Activated T-cell treated with anti-CD3 and anti-CD28 coated beads, Interleukin-2, amount 50 U/mL, for 4 hours (primary cell): Measurements from ENCODE around the gene HLA-DQB1. TPM values are rescaled to one million over a fixed set of nuclear protein-coding genes. Genes with fewer than 3 reads are reported as not detected.
"Not testable (repeated sequence)": the region's sequence is repeated elsewhere in the genome, so short reads cannot be mapped to it uniquely, and the experiment has no call there.

Source experiments
- ATAC-seq, 2 donors: fragments of 200-7000 bp; cut with Tn5 transposase; one replicate each; pipeline ENCODE4 v1.10.0; 2021
- DNase-seq: peaks from one replicate; pipeline ENCODE4 v3.0.0-alpha.2; 2020
- H3K27me3 Mint-ChIP-seq: one replicate; pipeline ENCODE4 v1.8.0; 2021; ENCODE audit warnings: low read depth, mixed read lengths
- H3K36me3 Mint-ChIP-seq: one replicate; pipeline ENCODE4 v1.8.0; 2022; ENCODE audit warnings: mixed read lengths; ENCODE audit not compliant: insufficient read depth
- H3K4me1 Mint-ChIP-seq: one replicate; pipeline ENCODE4 v1.8.0; 2021; ENCODE audit warnings: low read depth, mixed read lengths
- H3K4me3 Mint-ChIP-seq: one replicate; pipeline ENCODE4 v1.8.0; 2021; ENCODE audit warnings: mild to moderate bottlenecking, moderate library complexity, mixed read lengths
- H3K9me3 Mint-ChIP-seq: one replicate; pipeline ENCODE4 v1.8.0; 2021; ENCODE audit warnings: mixed read lengths
- total RNA-seq, 3 donors: library from RNA; stranded (reverse); gene quantifications; one replicate each; pipeline ENCODE4 v1.2.1, GENCODE V29; 2021

HLA-DQB1 gene
- total RNA-seq, 3 donors from 2014 or later: 3.8 to 12.5 (median 6.2) TPM

DNA sequence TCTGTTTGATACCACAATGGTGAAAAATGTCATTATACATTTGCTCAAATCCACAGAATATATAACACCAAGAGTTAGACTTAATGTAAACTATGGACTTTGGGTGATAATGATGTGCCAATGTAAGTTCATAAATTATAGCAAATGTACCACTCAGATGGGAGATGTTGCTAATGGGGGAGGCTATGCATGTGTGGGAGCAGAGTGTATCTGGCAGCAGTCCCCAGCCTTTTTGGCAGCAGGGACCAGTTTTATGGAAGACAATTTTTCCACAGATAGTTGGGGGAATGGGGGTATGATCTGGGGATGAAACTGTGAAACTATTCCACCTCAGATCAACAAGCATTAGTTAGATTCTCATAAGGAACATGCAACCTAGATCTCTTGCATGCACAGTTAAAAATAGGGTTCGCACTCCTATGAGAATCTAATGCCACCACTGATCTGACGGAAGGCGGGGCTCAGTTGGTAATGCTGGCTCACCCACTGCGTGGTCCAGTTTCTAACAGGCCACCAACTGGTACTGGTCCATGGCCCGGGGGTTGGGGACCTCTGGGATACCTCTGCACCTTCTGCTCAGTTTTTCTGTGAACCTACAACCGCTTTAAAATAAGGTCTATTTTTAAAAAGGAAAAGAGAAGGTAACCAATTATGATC, 21.3 kb downstream of the HLA-DQB1 start:
- no peak for ATAC-seq
- no peaks in the 10 kb centered on the region for H3K9me3 Mint-ChIP-seq
- H3K27me3 Mint-ChIP-seq: no peaks in the 10 kb centered on the region
- no peak overlapping the region for H3K4me3 Mint-ChIP-seq
- H3K36me3 Mint-ChIP-seq: no peaks in the 10 kb centered on the region
- DNase-seq: no peak
- peaks cover 22% of the 10 kb centered on the region for H3K4me1 Mint-ChIP-seq

DNA sequence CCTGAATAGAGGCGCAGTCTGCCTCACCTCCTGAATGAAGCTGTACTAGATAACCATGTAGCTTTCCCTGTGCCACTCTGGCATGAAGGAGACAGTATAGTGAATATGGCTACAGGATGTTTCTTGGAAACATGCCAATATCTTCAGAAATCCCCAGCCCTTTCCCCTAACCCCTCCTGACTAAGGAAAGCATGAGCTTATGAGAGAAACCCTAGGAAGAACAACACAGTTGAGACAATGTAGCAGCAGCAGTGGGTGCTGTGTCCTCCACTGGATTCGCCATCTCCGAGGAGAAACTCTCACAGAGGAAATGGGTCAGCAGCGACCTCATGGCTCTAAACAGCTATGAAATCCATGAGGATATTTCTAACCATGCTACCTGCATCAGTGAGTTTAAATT, 22.6 kb downstream of the HLA-DQB1 start:
- no peaks in the 10 kb centered on the region for H3K27me3 Mint-ChIP-seq
- no peak for DNase-seq
- no peak for ATAC-seq
- H3K4me1 Mint-ChIP-seq: peaks cover 22% of the 10 kb centered on the region
- no peak overlapping the region for H3K4me3 Mint-ChIP-seq
- H3K9me3 Mint-ChIP-seq: no peaks in the 10 kb centered on the region
- no peaks in the 10 kb centered on the region for H3K36me3 Mint-ChIP-seq

DNA sequence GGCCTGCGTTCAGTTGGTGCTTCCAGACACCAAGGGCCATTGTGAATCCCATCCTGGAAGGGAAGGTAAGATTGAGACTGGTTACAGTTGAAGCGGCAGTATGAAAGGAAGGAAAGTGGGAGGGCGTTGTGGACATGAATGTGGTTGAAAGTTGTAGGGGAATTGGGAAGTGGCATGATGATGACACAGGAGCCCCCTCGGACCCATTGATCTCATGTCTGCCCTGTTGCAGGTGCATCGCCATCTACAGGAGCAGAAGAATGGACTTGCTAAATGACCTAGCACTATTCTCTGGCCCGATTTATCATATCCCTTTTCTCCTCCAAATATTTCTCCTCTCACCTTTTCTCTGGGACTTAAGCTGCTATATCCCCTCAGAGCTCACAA, 23.7 kb downstream of the HLA-DQB1 start:
- Mint-ChIP-seq H3K4me1 (peaks cover 22% of the 10 kb centered on the region), H3K27me3 (no peaks in the 10 kb centered on the region)

DNA sequence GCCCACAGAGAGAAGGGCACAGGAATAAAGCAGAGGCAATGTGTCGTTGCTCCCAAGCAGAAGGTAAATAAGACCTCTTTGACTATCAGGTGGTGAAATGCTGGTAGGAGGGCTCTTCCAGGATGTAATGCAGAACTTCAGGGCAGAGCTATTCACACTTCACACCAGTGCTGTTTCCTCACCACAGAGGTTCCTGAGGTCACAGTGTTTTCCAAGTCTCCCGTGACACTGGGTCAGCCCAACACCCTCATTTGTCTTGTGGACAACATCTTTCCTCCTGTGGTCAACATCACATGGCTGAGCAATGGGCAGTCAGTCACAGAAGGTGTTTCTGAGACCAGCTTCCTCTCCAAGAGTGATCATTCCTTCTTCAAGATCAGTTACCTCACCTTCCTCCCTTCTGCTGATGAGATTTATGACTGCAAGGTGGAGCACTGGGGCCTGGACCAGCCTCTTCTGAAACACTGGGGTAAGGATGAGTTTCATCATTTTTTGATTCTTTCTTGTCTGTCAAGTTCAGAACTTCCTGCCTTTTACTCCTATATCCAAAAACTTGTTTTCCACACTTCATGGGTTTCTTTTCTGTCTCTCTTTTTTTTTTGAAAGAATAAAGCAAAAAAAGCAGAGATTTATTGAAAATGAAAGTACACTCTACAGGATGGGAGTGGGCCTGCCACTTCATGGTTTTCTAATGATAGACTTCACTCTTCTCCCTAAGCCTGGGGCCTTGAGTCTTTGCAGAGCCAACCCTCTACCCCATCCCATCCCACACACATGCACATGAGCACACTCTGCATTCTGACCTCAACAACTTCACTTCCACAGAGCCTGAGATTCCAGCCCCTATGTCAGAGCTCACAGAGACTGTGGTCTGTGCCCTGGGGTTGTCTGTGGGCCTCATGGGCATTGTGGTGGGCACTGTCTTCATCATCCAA, 24.4 kb downstream of the HLA-DQB1 start:
- not testable (repeated sequence) for H3K36me3 Mint-ChIP-seq, ATAC-seq, H3K9me3 Mint-ChIP-seq, H3K4me3 Mint-ChIP-seq, H3K27me3 Mint-ChIP-seq, DNase-seq
- peaks cover 22% of the 10 kb centered on the region for H3K4me1 Mint-ChIP-seq

More for the DNA sequence above, 23.7 kb downstream of the HLA-DQB1 start:
- no peaks in the 10 kb centered on the region for H3K36me3 Mint-ChIP-seq
- DNase-seq: no peak
- no peak for ATAC-seq
- H3K4me3 Mint-ChIP-seq: no peak overlapping the region
- no peaks in the 10 kb centered on the region for H3K9me3 Mint-ChIP-seq

GRCh38 chr6:32641122-32641521, 25.3 kb downstream of the HLA-DQB1 start:
- Mint-ChIP-seq H3K36me3 (no peaks in the 10 kb centered on the region), H3K4me3 (no peak overlapping the region), H3K4me1 (peaks cover 22% of the 10 kb centered on the region), H3K27me3 (no peaks in the 10 kb centered on the region), H3K9me3 (no peaks in the 10 kb centered on the region)
- DNase-seq (no peak), ATAC-seq (no peak)

GRCh38 chr6:32639440-32640394, 26.7 kb downstream of the HLA-DQB1 start:
- no peak for DNase-seq
- H3K4me3 Mint-ChIP-seq: peak overlapping the region; percentile 15
- H3K4me1 Mint-ChIP-seq: peaks cover 22% of the 10 kb centered on the region
- no peaks in the 10 kb centered on the region for H3K36me3 Mint-ChIP-seq
- no peaks in the 10 kb centered on the region for H3K27me3 Mint-ChIP-seq
- ATAC-seq: no peak
- no peaks in the 10 kb centered on the region for H3K9me3 Mint-ChIP-seq

GRCh38 chr6:32638532-32639219, 27.8 kb downstream of the HLA-DQB1 start:
- Mint-ChIP-seq H3K4me1 (peaks cover 26% of the 10 kb centered on the region), H3K36me3 (no peaks in the 10 kb centered on the region), H3K4me3 (peak overlapping the region; percentile 69), H3K9me3 (no peaks in the 10 kb centered on the region), H3K27me3 (no peaks in the 10 kb centered on the region)
- no peak for DNase-seq
- ATAC-seq: no peak

- H3K4me1 Mint-ChIP-seq: peaks cover 24% of the 10 kb centered on the region
- peak overlapping the region; percentile 77 for H3K4me3 Mint-ChIP-seq
- H3K36me3 Mint-ChIP-seq: no peaks in the 10 kb centered on the region
- no peak for DNase-seq
- no peak for ATAC-seq
- H3K9me3 Mint-ChIP-seq: no peaks in the 10 kb centered on the region
- no peaks in the 10 kb centered on the region for H3K27me3 Mint-ChIP-seq
Measured at GRCh38 chr6:32637883-32638282, 28.6 kb downstream of the HLA-DQB1 start.

GRCh38 chr6:32637219-32637880, 29.1 kb downstream of the HLA-DQB1 start, which contains the start of gene HLA-DQA1:
TSS of gene HLA-DQA1 (plus strand) at chr6:32637406. CDS start at chr6:32637459, 53 bp downstream.
- peaks cover 25% of the 10 kb centered on the region for H3K4me1 Mint-ChIP-seq
- H3K4me3 Mint-ChIP-seq: peak within 1 kb of the TSS; percentile 77
- DNase-seq: no peak
- H3K9me3 Mint-ChIP-seq: no peaks in the 10 kb centered on the region
- peak; percentile 43 to 67 for ATAC-seq
- H3K36me3 Mint-ChIP-seq: no peaks in the 10 kb centered on the region
- no peaks in the 10 kb centered on the region for H3K27me3 Mint-ChIP-seq

DNA sequence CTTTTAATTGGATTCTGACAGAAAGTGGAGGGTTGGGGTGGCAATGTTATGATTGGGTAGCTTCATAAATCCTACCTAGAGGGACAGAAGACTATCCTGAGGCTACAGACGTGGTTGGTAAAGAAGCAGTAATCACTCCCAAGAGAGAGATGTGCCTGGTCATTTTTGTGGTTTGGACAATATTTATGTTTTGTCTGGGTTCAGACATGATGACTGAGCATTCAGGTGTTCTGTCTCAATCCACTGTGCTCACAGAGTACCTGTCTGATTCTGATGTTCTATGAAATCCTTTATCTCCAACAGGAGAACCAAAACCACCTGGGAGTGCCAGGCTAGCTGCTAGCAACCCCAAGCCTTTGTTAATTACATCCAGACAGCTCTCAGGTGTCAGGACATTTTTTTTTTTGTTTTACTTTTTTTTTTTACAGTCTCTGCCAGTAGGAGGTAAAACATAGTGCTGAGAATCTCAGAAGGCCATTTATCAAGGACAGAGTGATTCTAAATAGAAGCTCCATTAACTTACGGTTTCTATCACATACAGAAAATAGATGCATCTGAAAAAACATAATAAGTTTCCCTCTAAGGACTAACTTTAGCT, 30.8 kb downstream of the HLA-DQB1 start:
- ATAC-seq: no peak
- no peak for DNase-seq
- H3K9me3 Mint-ChIP-seq: no peaks in the 10 kb centered on the region
- H3K4me1 Mint-ChIP-seq: peaks cover 13% of the 10 kb centered on the region
- H3K36me3 Mint-ChIP-seq: no peaks in the 10 kb centered on the region
- H3K4me3 Mint-ChIP-seq: no peak overlapping the region
- no peaks in the 10 kb centered on the region for H3K27me3 Mint-ChIP-seq

GRCh38 chr6:32629793-32630192, 36.7 kb downstream of the HLA-DQB1 start:
- H3K27me3 Mint-ChIP-seq, H3K36me3 Mint-ChIP-seq, H3K9me3 Mint-ChIP-seq, H3K4me3 Mint-ChIP-seq, ATAC-seq, DNase-seq: not testable (repeated sequence)
- peaks cover 38% of the 10 kb centered on the region for H3K4me1 Mint-ChIP-seq

- no peaks in the 10 kb centered on the region for H3K27me3 Mint-ChIP-seq
- ATAC-seq (no peak), DNase-seq (no peak)
- no peaks in the 10 kb centered on the region for H3K9me3 Mint-ChIP-seq
- no peak overlapping the region for H3K4me3 Mint-ChIP-seq
- H3K4me1 Mint-ChIP-seq: peaks cover 46% of the 10 kb centered on the region
- no peaks in the 10 kb centered on the region for H3K36me3 Mint-ChIP-seq
Measured at GRCh38 chr6:32627831-32628230, 38.6 kb downstream of the HLA-DQB1 start.

DNA sequence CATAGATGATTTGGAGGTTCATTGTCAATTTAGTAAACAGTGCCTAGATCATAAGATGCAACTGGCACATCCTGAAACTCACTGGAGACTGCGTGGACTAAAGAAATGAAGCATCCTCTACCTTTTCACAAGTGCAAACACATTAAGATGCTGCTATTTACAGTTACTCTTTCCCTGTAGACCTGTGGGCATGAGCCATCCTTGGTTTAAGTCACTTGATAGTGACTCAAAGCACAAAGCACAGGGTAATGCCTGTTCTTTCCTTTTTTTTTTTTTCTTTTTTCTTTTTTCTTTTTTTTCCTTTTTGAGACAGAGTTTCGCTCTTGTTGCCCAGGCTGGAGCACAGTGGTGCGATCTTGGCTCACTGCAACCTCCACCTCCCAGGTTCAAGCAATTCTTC, 39.2 kb downstream of the HLA-DQB1 start:
- no peak for DNase-seq

More for the DNA sequence above, 39.2 kb downstream of the HLA-DQB1 start:
- Mint-ChIP-seq H3K4me3 (no peak overlapping the region), H3K36me3 (no peaks in the 10 kb centered on the region), H3K9me3 (no peaks in the 10 kb centered on the region), H3K27me3 (no peaks in the 10 kb centered on the region), H3K4me1 (peaks cover 46% of the 10 kb centered on the region)
- ATAC-seq: no peak
